Endothelial cell of umbilical vein (primary cell): ENCODE data around the gene NANOS1.

Experiments
- CTCF ChIP-seq, 2 donors: IDR thresholded peaks; 1 replicate in 1 of 2; 2 replicates in 1 of 2; pipeline ENCODE4 v1.5.1; 2011; ENCODE audit warnings: low read length in 2 of 2, mild to moderate bottlenecking in 2 of 2, moderate library complexity in 2 of 2, control low read depth in 1 of 2, inconsistent platforms in 1 of 2, low read depth in 1 of 2; ENCODE audit not compliant: insufficient read depth in 1 of 2; ENCODE audit errors: extremely low read depth in 1 of 2
- EZH2 ChIP-seq: IDR thresholded peaks from 2 replicates; pipeline ENCODE4 v1.6.1; 2012; ENCODE audit warnings: borderline replicate concordance, low read depth, mild to moderate bottlenecking, moderate library complexity, low read length, inconsistent platforms; ENCODE audit not compliant: severe bottlenecking
- POLR2AphosphoS5 ChIP-seq: IDR thresholded peaks from 2 replicates; pipeline ENCODE4 v1.6.1; 2012; ENCODE audit warnings: low read depth, mild to moderate bottlenecking, control low read depth, low read length, moderate library complexity; ENCODE audit not compliant: insufficient read depth

GRCh38 chr10:119028900-119029612 lies 458 bp upstream of the NANOS1 start:
- TF ChIP-seq CTCF (IDR thresholded peaks at IDR 0.05; ENCODE audit: extremely low read depth in 1 of 2, insufficient read depth in 1 of 2, low read depth in 1 of 2, low read length in 2 of 2) = peak; percentile 4 to 38
- no peak for TF ChIP-seq EZH2
- TF ChIP-seq POLR2AphosphoS5 = no peak
